ENCODE measurements around the gene EDA.

Gene EDA

DNA sequence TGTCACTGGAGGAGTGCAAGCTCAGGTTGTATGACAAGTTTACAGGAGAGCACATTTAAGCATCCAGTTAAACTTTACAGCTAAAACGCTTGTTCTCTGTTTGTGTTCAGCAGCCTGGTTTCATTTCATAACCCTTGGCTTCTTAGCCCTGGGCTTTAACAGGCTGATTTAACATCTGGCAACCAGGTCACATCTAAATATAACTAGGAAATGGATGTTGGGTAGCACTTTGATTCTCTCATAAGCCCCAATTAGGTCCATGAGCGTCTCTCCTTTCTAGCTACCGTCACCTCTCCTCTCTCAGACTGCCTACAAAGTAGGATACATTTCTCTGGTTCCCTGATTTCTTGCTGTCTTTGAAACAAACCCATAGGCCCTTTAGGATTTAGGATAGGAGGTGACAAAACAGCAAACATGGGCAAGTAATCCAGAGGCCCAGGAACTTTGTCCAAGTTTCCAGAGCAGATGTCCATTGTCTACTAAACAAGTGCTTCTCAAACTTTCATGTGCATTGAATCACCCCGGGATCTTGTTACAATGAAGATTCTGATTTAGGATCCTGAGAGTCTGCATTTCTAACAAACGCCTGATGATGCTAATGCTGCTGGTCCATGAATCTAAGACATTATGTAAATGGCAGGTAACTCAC is 468.8 kb downstream of the EDA start:
- no peak for DNase-seq

DNA sequence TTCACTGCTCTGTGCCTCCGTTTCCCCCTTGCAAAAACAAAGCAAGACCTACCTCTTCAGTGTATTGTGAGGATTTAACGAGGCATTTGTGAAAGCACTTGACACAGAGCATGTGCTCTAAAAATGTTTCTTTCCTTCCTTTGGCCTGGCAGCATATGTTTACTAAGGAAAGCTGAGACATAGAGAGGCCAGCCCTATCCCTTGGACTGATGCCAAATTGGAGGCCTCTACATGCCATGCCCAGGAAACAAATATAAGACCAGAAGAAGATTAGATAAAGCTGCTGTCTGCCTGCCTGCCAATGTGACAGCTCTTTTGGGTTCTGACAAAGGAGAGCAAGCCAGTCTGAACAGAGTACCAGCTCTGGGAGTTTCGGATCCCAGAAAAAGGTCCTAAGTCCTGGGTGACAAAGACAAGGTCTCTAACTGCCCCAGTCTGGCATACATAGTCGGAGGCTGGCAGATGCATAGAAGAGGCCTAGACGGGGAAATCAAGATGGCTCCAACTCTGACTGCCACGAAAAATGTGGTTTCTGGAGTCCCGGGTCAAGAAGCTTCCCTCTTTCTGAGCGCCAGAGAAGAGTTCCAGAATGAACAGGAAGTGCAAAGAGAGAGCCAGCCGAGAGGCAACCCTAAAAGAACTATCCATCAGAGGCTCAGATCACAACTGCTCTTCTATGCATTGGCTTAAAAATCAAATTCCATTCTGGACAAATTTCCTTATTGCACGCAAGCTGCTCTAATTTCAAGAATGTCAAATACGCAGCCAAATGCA is 472.1 kb downstream of the EDA start:
- peak; percentile 31 for DNase-seq

DNA sequence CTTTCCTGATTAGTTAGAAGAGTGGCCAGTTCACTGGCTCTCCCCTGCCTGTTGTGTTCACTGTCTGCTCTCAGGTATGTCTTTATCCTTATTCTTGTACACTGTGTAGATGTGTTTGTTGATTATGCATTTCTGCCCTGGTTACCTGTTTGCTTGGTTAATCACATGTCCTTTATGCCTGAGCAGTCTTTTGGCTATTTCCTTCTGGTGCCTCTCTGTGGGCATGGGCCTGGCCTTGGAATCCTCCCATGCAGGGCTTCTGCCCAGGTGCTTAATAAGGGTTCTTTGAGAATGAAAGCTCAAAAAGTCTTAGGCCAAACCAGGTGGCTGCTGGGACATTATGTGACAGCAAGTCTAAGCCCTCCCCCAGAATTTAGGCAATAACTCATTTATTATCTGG is 472.8 kb downstream of the EDA start:
- DNase-seq = no peak
